ENCODE measurements around the gene MEIS2.

The MEIS2 gene

DNA sequence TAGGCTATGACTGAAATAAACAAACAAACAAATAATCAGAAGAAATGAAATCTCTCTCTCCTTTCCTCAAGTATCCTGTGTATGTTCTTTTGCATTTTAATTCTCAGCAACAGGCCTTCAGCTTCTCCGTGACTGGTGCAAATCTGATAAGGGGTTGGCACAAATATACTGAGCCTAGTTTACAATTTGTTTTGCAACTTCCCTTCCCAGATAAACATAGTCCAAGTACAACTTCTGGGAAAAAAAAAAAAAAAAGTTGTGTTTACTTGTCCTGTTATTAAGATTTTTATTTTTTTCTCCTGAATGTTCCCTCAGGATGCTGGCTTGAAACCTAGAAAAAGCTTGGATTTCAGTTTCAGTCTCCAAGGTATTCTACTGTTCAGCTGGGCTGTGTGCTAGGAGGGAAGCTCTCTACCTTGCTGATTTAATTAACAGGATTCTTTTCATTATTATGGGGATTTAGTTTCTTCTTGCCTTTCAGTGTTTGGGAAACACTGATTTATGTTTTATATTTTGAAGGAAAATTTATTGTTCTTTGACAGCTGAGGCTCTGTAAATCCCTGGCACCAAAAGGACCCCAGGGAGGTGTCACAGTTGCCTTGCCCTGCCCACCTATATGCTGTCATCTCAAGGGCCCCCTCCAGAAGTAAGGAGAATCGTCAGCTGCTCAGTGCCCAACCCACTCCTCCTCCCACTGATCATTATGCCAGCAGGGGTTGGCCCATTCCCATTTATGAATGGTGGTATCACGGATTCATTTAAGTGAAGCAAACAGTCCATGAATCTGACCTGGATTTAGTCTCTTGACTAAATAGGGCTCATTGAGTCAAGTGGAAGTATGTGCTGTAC is 185.2 kb downstream of the MEIS2 start (continued):
- TF ChIP-seq, protein P1, sequence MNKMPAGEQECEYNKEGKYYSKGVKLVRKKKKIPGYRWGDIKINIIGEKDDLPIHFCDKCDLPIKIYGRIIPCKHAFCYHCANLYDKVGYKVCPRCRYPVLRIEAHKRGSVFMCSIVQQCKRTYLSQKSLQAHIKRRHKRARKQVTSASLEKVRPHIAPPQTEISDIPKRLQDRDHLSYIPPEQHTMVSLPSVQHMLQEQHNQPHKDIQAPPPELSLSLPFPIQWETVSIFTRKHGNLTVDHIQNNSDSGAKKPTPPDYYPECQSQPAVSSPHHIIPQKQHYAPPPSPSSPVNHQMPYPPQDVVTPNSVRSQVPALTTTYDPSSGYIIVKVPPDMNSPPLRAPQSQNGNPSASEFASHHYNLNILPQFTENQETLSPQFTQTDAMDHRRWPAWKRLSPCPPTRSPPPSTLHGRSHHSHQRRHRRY (tag by site-specific recombination; IDR thresholded peaks at IDR 0.05) = no peak
- TF ChIP-seq KLF7 (tag by site-specific recombination; IDR thresholded peaks at IDR 0.05; ENCODE audit: borderline replicate concordance) = no peak
- no peak for TF ChIP-seq BCL11A (tag by site-specific recombination; IDR thresholded peaks at IDR 0.05; ENCODE audit: low read depth)
- TF ChIP-seq, protein P2, sequence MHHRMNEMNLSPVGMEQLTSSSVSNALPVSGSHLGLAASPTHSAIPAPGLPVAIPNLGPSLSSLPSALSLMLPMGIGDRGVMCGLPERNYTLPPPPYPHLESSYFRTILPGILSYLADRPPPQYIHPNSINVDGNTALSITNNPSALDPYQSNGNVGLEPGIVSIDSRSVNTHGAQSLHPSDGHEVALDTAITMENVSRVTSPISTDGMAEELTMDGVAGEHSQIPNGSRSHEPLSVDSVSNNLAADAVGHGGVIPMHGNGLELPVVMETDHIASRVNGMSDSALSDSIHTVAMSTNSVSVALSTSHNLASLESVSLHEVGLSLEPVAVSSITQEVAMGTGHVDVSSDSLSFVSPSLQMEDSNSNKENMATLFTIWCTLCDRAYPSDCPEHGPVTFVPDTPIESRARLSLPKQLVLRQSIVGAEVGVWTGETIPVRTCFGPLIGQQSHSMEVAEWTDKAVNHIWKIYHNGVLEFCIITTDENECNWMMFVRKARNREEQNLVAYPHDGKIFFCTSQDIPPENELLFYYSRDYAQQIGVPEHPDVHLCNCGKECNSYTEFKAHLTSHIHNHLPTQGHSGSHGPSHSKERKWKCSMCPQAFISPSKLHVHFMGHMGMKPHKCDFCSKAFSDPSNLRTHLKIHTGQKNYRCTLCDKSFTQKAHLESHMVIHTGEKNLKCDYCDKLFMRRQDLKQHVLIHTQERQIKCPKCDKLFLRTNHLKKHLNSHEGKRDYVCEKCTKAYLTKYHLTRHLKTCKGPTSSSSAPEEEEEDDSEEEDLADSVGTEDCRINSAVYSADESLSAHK (tag by site-specific recombination; IDR thresholded peaks at IDR 0.05) = no peak
- TF ChIP-seq KLF10 (tag by site-specific recombination; IDR thresholded peaks at IDR 0.05) = 0 out of 2 replicates have a peak, but pooled peaks have one; percentile 40

DNA sequence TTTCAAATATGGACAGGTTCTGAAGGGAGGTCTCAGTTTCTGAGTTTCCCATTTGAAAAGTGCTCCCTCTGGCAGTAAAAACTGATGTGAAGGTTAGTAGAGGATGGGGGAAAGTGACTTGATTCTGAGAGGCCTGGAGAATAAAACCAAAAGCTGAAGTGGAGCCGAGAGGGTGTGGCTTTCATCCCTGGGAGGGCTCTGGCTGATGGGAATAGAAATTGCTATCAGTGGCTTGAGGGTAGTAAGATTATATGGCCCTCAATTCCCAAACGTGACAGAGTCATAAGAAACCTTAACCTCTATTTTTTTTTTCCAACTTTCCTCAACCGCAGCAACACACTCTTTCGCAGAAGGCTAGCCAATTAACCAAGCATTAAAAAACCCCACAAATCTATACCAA is 185.9 kb downstream of the MEIS2 start:
- Histone ChIP-seq H3K9me3 (ENCODE audit: control insufficient read depth, insufficient read depth, low read depth, low read length) (no peaks in the 10 kb centered on the region), H3K27ac (ENCODE audit: extremely low read depth, low read depth, low read length) (no peak overlapping the region), H3K4me3 (ENCODE audit: low read depth, low read length) (no peak overlapping the region), H3K36me3 (ENCODE audit: control insufficient read depth in 2 of 2, insufficient read depth in 1 of 2, low read length in 2 of 2) (no peaks in the 10 kb centered on the region), H3K4me1 (ENCODE audit: control insufficient read depth, insufficient read depth, low read length) (peaks cover 27% of the 10 kb centered on the region)
- ChIA-PET CTCF (no interaction called here), POLR2A (interaction anchor here (0.7 kb wide), 1 partner anchor 1337 kb away, joined by 3 read pairs; no protein-coding TSS in a partner anchor)
- TF ChIP-seq KLF1 (tag by site-specific recombination; IDR thresholded peaks at IDR 0.05) (no peak), KLF8 (tag by site-specific recombination; IDR thresholded peaks at IDR 0.05) (no peak), ZNF596 (tag by site-specific recombination; IDR thresholded peaks at IDR 0.05) (no peak), ZNF621 (tag by site-specific recombination; IDR thresholded peaks at IDR 0.05) (no peak), ZNF530 (tag by site-specific recombination; IDR thresholded peaks at IDR 0.05; ENCODE audit: low read depth) (no peak), ZNF768 (tag by site-specific recombination; IDR thresholded peaks at IDR 0.05) (no peak), ZNF529 (tag by site-specific recombination; IDR thresholded peaks at IDR 0.05; ENCODE audit: insufficient replicate concordance) (no peak), ZNF302 (tag by site-specific recombination; IDR thresholded peaks at IDR 0.05; ENCODE audit: low read depth) (no peak), FEZF1 (tag by site-specific recombination; IDR thresholded peaks at IDR 0.05) (no peak), ZNF366 (tag by site-specific recombination; conservative IDR thresholded peaks at IDR 0.05) (no peak), MEIS1 (CRISPR knock-in tag; IDR thresholded peaks at IDR 0.05; ENCODE audit: borderline replicate concordance) (no peak), YY1 (tag by site-specific recombination; IDR thresholded peaks at IDR 0.05) (no peak), ZNF202 (tag by site-specific recombination; IDR thresholded peaks at IDR 0.05; ENCODE audit: borderline replicate concordance) (no peak), ZNF660 (tag by site-specific recombination; IDR thresholded peaks at IDR 0.05) (no peak)
- TF ChIP-seq, protein P3, sequence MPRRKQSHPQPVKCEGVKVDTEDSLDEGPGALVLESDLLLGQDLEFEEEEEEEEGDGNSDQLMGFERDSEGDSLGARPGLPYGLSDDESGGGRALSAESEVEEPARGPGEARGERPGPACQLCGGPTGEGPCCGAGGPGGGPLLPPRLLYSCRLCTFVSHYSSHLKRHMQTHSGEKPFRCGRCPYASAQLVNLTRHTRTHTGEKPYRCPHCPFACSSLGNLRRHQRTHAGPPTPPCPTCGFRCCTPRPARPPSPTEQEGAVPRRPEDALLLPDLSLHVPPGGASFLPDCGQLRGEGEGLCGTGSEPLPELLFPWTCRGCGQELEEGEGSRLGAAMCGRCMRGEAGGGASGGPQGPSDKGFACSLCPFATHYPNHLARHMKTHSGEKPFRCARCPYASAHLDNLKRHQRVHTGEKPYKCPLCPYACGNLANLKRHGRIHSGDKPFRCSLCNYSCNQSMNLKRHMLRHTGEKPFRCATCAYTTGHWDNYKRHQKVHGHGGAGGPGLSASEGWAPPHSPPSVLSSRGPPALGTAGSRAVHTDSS (tag by site-specific recombination; IDR thresholded peaks at IDR 0.05) = no peak
- TF ChIP-seq, protein P4, sequence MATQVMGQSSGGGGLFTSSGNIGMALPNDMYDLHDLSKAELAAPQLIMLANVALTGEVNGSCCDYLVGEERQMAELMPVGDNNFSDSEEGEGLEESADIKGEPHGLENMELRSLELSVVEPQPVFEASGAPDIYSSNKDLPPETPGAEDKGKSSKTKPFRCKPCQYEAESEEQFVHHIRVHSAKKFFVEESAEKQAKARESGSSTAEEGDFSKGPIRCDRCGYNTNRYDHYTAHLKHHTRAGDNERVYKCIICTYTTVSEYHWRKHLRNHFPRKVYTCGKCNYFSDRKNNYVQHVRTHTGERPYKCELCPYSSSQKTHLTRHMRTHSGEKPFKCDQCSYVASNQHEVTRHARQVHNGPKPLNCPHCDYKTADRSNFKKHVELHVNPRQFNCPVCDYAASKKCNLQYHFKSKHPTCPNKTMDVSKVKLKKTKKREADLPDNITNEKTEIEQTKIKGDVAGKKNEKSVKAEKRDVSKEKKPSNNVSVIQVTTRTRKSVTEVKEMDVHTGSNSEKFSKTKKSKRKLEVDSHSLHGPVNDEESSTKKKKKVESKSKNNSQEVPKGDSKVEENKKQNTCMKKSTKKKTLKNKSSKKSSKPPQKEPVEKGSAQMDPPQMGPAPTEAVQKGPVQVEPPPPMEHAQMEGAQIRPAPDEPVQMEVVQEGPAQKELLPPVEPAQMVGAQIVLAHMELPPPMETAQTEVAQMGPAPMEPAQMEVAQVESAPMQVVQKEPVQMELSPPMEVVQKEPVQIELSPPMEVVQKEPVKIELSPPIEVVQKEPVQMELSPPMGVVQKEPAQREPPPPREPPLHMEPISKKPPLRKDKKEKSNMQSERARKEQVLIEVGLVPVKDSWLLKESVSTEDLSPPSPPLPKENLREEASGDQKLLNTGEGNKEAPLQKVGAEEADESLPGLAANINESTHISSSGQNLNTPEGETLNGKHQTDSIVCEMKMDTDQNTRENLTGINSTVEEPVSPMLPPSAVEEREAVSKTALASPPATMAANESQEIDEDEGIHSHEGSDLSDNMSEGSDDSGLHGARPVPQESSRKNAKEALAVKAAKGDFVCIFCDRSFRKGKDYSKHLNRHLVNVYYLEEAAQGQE (tag by site-specific recombination; IDR thresholded peaks at IDR 0.05) = no peak
- TF ChIP-seq, protein P5, sequence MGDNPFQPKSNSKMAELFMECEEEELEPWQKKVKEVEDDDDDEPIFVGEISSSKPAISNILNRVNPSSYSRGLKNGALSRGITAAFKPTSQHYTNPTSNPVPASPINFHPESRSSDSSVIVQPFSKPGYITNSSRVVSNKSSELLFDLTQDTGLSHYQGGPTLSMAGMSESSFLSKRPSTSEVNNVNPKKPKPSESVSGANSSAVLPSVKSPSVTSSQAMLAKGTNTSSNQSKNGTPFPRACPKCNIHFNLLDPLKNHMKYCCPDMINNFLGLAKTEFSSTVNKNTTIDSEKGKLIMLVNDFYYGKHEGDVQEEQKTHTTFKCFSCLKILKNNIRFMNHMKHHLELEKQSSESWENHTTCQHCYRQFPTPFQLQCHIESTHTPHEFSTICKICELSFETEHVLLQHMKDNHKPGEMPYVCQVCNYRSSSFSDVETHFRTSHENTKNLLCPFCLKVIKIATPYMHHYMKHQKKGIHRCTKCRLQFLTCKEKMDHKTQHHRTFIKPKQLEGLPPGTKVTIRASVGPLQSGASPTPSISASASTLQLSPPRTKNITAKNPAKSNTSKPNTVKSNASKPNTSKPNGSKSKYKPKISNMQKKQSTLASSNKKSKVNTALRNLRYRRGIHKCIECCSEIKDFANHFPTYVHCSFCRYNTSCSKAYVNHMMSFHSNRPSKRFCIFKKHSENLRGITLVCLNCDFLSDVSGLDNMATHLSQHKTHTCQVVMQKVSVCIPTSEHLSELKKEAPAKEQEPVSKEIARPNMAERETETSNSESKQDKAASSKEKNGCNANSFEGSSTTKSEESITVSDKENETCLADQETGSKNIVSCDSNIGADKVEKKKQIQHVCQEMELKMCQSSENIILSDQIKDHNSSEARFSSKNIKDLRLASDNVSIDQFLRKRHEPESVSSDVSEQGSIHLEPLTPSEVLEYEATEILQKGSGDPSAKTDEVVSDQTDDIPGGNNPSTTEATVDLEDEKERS (tag by site-specific recombination; IDR thresholded peaks at IDR 0.05) = no peak
- TF ChIP-seq, protein P6, sequence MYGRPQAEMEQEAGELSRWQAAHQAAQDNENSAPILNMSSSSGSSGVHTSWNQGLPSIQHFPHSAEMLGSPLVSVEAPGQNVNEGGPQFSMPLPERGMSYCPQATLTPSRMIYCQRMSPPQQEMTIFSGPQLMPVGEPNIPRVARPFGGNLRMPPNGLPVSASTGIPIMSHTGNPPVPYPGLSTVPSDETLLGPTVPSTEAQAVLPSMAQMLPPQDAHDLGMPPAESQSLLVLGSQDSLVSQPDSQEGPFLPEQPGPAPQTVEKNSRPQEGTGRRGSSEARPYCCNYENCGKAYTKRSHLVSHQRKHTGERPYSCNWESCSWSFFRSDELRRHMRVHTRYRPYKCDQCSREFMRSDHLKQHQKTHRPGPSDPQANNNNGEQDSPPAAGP (tag by site-specific recombination; IDR thresholded peaks at IDR 0.05) = no peak

All from HEK293 (cell line).